Posterior vena cava (tissue), 2 donors: ENCODE results near the gene PPP1R9B. TPM values are rescaled to one million over a fixed set of nuclear protein-coding genes. Genes with fewer than 3 reads are reported as not detected.

ENCODE experiments used
- DNase-seq: peaks from one replicate; pipeline ENCODE4 v3.0.0-alpha.2; 2020; ENCODE audit warnings: low spot score
- intact Hi-C, 2 donors: fragments of 100-400 bp; cut with DNase I; formaldehyde crosslinking; loops; one replicate each; pipeline versions ENCODE4 v1.14.1 to v1.14.2; 2022 to 2023
- total RNA-seq, 2 donors: library from RNA; stranded (reverse); fragmentation: NEBNext Ultra II Directional; extraction: Animal tissue kit (Norgen Biotek cat#: 25700); gene quantifications; one replicate each; pipeline ENCODE4 v1.2.1, GENCODE V29; 2021
- donor health status: DM: yes; HTN: yes; CAD: no.
- donor health status: DM: yes; HTN: yes; CAD: no.

PPP1R9B gene
- total RNA-seq, 2 donors from 2014 or later, result 51.4 to 53.7 TPM

DNA sequence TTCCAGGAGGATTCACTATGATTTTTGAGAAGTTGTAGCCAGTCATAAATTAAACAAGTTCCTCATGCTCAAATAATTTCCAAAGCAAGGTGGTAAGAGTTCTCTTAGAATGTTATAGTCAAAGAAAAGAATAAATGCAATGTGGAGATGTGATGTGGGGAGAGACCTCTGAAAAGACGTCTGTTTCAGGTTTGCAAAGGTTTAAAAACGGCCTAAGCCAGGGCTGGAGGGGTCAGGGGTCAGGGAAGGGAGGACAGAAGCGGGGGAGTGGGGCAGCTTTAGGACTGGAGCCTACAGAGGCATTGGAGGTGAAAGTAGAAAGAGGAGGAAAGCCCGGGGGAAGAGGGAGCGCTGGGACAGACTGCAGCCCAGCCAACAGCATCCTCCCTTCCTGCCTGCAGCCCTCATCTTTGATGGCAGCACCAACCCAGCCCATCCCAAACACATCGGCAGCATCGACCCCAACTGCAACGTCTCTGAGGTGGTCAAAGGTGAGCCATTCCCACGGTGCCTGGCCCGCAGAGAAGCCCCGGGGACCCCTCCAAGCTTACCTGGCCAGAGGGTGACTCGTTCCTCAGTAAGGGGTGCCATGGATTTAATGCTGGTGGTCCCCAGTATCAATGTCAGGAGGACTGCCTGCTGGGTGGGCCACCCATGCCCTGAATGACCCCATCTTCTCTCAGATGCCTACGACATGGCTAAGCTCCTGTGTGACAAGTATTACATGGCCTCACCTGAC is 43.9 kb downstream of the PPP1R9B start:
- intact Hi-C loops, result no loop called here
- DNase-seq, result no peak

DNA sequence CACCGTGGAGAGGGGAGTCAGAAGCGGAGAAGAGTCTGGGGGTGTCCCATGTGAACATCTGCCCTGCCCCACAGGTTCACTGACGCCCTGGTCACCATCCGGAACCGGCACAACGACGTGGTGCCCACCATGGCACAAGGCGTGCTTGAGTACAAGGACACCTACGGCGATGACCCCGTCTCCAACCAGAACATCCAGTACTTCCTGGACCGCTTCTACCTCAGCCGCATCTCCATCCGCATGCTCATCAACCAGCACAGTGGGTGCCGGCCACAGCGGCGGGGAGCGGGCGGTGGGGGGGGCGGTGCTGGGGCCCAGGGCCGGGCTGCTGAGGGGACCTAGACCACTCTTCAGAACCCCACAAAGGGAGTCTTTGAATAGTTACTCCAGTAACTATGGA is 44.7 kb downstream of the PPP1R9B start:
- intact Hi-C loops, result no loop called here
- DNase-seq, result no peak

DNA sequence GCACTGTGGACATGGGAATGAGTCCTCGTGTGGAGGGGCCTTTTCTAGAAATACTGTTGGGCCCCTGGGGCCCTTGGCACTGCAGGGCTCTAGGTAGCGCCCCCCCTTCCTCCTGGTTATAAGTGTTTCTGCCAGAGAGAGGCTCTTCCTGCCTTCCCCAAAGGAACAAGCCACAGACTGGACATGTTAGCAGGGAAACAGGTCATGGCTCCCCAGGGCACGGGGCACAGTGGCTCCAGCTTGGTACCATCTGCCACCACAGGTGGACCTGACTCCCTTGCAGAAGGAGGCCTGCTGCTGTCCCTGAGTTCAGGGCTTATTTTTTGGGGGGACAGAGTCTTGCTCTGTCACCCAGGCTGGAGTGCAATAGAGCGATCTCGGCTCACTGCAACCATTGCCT is 46.5 kb downstream of the PPP1R9B start:
- intact Hi-C loops, result no loop called here
- DNase-seq, result no peak

DNA sequence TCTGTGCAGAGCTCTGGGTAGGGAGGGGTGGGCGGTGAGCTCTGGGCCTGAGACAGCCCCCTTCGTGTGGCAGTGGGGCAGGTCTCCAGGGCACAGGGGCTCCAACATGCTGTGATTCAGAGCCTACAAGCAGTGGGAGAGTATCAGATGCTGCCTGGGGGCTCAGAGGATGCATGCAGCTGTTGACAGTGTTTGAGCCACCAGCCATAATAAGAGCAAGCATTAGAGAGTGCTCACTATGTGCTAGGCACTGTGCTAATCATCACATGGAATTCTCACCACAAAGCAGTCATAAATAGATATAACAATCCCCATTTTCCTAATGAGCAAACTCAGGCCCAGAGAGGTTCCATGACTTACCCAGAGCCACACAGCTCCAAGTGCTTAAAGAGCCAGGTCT is 47.2 kb downstream of the PPP1R9B start:
- intact Hi-C loops, result no loop called here
- no peak for DNase-seq

DNA sequence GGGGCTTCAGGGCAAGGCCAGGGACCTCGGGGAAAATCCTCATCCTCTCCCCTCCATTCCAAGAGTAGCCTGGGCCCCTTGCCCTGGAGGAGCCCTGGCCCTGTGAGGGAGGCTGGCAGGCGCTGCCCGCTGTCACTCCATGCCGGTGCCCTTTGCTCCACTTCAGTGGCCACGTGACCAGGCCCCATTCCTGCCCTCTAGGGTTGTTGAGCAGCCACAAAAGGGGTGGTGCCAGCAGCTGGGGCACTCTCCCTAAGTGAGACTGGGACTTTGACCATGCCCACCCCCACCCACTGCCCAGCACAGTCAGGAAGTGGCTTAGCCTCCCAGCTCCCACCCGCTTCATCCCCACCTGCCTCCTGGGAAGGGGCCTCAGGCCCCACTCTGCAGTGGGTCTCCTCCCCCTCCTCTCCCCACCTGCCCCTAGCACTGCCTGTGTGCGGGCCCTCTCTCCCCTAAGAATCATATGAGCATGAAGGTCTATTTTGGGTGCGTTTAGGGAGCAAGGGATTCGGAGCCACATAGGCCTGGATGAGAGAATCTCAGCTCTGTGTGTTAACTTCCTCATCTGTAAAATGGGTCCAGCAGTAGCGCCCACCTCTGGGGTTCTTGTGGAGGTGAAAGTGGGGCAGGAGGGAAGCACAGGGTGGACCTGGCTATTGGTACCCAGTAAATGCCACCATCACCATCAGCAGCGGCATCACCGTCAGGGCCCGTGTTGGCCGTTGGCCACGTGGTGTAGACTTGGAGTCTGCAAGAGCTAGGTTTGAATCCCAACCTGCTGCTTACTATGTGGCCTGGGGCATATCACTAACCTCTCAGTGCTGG is 48.1 kb downstream of the PPP1R9B start:
- no peak for DNase-seq
- intact Hi-C loops, result no loop called here

DNA sequence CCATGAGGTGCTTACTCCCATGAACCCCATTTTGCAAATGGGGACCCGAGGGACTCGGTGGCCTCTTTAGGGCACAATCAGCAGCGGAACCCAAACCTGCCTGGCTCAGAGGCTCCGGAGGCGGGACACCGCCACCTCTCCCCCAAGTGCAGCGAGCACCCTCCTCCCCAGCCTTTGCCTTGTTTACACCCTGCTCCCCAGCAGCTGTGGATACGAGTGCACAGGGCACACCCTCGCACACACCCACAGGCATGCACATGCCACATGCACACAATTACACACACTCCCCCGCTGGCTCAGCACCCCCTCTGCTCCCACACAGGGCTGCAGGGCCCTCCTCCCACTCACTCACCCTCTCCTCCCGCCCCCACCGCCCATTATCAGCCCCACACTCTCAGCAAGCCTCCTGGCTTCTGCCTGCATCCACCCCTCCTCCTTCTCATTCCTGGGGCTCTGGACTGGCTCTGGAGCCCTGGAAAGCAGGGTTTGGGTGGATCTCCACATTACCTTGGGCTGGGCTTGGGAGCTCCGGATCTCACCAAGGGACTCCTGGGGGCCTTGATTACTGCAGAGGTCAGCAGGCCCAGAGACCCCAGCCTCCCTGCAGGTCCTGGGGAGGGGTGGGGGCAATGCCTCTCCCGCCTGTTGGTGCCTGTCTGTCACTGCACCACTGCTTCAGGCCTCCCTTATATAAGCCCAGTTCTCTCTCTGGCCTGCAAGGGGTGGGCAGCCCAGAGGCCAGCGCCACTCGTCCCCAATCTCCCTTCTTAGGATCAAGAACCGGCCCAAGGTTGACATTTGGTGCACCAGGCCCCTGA is 48.9 kb downstream of the PPP1R9B start:
- DNase-seq, result no peak
- intact Hi-C loops, result loop anchor here in 1 of 2 donors (2.0 kb wide), 1 partner anchor 29 kb away; the partner anchor contains the start of gene SAMD14

DNA sequence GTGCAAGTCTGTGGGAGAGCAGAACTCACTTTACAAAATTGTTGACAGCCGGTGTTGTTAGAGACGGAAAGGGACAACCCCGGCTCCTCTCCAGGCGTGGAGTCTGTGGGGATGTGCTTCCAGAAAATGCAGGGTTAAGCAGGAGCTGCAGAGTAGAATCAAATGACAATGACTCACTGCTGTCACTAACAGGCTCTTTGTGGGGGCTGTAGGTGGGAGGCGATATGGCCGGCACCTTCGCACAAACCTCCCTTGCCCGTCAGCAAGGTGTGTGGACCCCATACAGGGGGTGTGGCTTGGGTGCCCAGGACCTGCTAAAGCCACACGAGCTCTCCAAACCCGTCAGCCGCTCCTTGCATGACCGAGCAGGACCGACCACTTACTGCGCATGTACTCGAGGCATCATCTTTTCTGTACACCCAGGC is 49.5 kb downstream of the PPP1R9B start:
- DNase-seq, result no peak
- intact Hi-C loops, result loop anchor here in 1 of 2 donors (2.0 kb wide), 1 partner anchor 30 kb away; the partner anchor contains the start of gene SAMD14

DNA sequence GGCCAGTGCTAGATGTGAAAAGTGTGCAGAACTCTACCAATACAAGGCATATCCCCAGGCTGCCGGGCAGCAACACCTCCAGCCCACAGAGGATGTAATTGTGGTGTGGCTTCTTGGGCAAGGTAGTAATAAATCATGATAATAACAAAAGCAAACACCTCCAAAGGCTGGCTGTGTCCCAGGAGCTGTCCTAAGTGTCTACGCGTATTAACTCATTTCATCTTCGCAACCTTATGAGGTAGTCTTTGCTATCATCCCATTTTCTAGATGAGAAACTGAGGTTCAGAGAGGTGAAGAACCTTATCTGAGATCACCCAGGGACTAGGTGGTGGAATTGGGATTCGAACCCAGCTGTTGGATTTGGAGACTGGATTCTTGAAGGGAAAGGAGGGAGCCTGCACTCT is 50.0 kb downstream of the PPP1R9B start:
- no peak for DNase-seq
- intact Hi-C loops, result loop anchor here in 1 of 2 donors (2.0 kb wide), 1 partner anchor 30 kb away; the partner anchor contains the start of gene SAMD14

DNA sequence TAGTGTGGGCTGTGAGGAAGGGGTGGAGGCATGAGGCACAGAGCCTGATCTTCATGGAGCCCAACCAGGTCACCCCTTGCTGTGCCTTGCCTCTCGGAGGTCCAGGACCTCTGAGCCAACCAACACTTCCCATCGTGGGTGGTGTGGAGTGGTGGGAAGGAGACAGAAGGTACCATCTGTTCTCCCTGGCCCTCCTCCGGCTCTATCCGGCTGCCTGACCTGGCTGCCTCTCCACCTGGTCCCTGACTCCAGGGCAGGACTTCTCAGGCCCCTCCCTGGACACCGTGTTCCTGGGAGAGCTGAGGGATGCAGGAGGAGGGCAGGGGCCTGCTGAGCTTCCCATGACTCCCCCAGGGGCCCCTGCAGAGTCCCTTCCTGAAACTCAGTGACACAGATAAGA is 51.5 kb downstream of the PPP1R9B start:
- DNase-seq, result no peak
- intact Hi-C loops, result loop anchor here in 1 of 2 donors (10.0 kb wide), 1 partner anchor 196 kb away; no protein-coding TSS in a partner anchor

DNA sequence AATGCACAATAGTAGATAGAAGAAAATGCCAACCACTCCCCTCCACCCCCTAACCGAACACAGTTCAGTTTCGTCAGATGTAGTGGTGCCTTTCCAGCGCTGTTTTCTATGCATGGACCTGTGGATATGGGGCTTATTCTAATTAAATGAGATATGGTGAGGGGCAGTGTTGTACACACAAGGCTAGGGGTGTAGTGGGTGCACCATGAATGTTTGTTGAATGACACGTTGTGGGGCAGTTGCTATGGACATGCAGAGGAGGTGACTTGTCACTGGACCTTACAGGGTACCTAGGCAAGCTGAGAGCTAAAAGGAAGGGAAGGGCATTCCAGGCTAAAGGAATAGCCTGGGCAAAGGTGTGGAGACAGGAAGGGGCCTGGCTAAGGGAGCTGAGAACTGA is 51.9 kb downstream of the PPP1R9B start:
- DNase-seq, result no peak
- intact Hi-C loops, result loop anchor here in 1 of 2 donors (10.0 kb wide), 1 partner anchor 196 kb away; no protein-coding TSS in a partner anchor

DNA sequence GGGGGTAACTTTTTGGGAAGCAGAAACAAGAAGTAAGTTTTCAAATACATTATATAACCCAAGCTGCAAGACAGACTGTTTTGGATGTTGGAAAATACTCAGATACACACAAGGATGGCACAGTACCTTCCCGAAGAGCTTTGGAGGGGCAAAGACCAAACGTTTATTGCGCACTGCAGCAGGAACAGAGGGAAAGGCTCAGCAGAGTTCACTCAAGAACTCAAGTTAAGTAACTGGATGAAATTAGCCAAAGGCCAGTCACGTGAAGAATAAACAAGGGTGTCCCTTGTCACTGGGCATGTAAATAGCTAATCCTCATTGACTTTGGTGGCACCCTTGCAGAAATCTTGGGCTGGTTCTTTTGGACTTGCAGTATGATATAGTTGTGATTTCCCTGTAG is 52.6 kb downstream of the PPP1R9B start:
- DNase-seq, result no peak
- intact Hi-C loops, result loop anchor here in 1 of 2 donors (10.0 kb wide), 1 partner anchor 197 kb away; no protein-coding TSS in a partner anchor

DNA sequence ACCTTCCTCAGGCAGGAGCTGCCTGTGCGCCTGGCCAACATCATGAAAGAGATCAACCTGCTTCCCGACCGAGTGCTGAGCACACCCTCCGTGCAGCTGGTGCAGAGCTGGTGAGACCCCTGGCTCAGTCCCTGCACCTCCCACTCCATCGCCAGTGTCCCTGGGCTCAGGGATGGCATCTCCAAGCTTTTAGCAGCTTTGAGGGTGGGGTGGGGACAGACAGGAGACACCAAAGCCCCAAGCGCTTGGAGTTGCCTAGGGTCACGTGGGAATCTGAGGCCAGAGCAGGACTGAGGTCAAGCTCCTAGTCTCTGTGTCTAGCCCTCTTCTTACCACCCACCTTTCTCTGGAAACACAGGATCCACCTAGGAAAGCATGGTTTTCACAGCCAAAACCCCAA is 53.0 kb downstream of the PPP1R9B start:
- DNase-seq, result no peak
- intact Hi-C loops, result loop anchor here in 1 of 2 donors (10.0 kb wide), 1 partner anchor 197 kb away; no protein-coding TSS in a partner anchor

DNA sequence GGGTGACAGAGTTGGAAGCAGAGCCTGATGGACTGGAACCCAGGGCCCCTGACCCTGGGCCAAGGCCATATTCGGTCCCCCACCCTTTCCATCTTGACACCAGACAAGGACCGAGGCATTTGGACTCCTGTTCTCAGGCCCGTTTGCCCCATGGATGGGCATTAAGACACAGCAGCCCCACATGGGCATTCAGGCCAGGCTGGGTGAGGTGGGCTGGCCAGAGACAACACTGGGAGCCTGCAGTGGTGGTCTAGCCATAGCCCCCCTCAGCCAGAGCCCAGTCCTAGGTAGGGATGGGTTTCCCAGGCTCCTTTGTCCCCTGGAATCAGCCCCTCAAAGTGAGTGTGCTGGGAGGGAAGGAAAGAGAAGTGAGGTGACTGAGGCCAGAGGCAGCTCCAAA is 53.7 kb downstream of the PPP1R9B start:
- no peak for DNase-seq
- intact Hi-C loops, result loop anchor here in 1 of 2 donors (10.0 kb wide), 1 partner anchor 198 kb away; no protein-coding TSS in a partner anchor

DNA sequence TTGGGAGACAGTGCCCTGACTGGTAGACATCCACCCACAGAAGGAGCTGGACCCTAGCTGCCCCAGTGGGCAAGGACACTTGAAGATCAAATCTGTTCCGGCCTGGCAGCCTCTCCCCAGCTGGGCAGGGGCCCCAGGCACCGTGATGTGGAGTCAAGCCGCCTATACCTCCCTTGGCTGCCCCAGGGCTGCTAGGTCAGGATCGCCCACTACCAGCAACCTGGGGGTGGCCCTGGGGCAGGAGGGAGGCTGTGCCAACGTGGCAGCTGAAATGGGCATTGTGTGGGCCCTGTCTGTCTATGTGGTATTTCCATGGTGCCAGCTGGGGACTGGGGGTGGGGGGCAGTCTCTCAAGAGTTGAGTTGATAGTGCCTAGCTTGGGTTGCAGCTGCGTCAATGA is 54.4 kb downstream of the PPP1R9B start:
- intact Hi-C loops, result loop anchor here in 1 of 2 donors (10.0 kb wide), 1 partner anchor 199 kb away; no protein-coding TSS in a partner anchor
- DNase-seq, result no peak

DNA sequence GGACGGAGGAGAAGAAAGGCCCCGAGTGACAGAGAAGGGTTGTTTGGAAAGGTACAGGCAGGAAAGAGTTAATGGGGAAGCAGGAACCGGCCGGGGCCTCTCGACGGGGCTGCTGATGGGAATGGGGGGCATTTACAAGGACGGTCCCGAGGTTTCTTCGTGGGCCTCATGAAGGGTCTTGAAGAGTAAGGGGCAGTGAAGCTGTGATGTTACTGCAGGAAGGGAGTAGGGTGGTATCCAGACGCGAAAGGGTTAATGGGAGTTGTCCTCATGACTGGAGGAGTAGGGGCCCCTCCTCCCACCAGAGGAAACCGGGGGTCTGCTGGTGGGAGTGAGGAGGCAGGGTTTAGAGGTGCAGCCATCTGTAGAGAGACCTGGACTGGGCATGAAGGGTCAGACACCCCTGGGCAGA is 54.8 kb downstream of the PPP1R9B start:
- intact Hi-C loops, result loop anchor here (2.0 to 10.0 kb wide), 2 partner anchors 69 to 199 kb away; no protein-coding TSS in a partner anchor
- no peak for DNase-seq

DNA sequence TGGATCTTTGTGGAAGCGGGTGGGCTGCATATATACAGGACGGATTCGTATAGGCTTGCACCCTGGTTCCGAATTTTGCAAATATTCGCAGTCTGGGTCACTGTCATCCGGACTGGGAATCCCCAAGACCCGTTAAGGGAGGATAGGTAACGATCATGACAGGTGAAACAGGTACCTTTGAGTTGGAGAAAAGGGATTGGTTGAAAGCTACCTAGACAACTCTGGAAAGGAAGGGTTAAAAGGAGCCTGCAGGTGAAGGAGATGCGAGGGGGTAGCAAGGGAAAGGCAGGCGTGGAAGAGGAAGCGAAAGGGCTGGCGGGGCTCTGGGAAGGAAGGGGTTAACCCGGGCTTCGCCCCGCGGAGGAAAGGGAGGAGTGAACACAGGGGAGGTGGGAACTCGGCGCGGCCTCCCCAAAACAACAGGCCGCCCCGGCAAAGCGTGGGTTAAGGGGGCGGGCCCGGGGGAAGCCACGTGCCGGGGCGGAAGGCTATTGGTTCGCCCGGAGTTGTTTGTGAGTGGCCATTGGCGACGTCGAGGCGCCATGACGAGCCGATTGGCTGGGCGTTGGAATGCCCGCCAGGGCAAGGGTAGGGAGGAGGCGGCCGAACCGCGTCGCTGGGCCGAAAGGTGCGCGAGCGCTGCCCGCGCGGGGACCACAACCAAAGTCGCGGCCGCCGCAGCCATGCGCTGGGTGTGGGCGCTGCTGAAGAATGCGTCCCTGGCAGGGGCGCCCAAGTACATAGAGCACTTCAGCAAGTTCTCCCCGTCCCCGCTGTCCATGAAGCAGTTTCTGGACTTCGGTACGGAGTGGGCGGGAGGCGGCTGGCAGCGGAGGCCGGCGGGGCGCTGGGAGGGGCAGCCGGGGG is 55.5 kb downstream of the PPP1R9B start, which contains the start of gene PDK2:
PDK2 (plus strand) TSS at position 599 of the 867 bp plus-strand sequence; CDS start at position 684, 85 bp downstream.
- intact Hi-C loops, result loop anchor here (2.0 to 10.0 kb wide), 2 partner anchors 68 to 200 kb away; no protein-coding TSS in a partner anchor
- peak; percentile 99 for DNase-seq

DNA sequence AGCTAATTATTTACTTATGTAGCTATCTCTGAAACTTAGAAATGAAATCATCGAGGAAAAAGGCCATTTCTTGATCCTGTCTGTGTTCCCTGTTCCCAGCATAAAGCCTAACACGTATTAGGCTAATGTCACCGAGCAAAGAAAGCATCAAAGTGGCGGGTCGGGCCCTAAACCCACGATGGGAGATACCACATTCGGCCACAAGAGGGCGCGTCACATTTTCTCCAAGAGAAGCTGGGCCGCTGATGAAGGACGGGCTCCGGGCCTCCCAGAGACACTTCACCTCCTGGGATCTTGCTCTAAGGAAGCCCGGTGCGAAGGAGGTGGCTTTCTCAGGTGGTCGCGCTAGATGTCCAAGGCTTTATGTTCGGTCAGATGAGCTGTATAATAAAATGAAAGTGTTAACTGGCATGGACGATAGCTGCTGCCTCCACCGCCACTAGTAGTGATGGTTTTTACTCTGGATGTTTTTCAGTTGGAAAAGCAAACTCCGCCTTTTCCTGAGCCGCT is 56.2 kb downstream of the PPP1R9B start:
- DNase-seq, result peak; percentile 97
- intact Hi-C loops, result loop anchor here (2.0 to 10.0 kb wide), 2 partner anchors 67 to 201 kb away; no protein-coding TSS in a partner anchor
